Left ventricle myocardium inferior (tissue), 1 donor: Measurements from ENCODE around the gene HCFC1. TPM values are rescaled to one million over a fixed set of nuclear protein-coding genes. Genes with fewer than 3 reads are reported as not detected.

Experiments used
- DNase-seq: peaks from one replicate; pipeline ENCODE4 v3.0.0-alpha.2; 2020
- H3K27ac ChIP-seq: fragments of 200-600 bp; replicated peaks from 2 replicates; pipeline ENCODE4 v1.8.0; 2021
- H3K27me3 ChIP-seq: fragments of 200-600 bp; 2 replicates; pipeline ENCODE4 v1.8.0; 2021; ENCODE audit warnings: low read depth
- H3K36me3 ChIP-seq: fragments of 200-600 bp; 2 replicates; pipeline ENCODE4 v1.8.0; 2021
- H3K4me1 ChIP-seq: fragments of 200-600 bp; 2 replicates; pipeline ENCODE4 v1.8.0; 2021
- H3K4me3 ChIP-seq: fragments of 200-600 bp; 2 replicates; pipeline ENCODE4 v1.8.0; 2021; ENCODE audit warnings: mild to moderate bottlenecking, moderate library complexity
- H3K9me3 ChIP-seq: fragments of 200-600 bp; replicated peaks from 2 replicates; pipeline ENCODE4 v1.8.0; 2021
- intact Hi-C: fragments of 100-400 bp; cut with micrococcal nuclease; formaldehyde crosslinking; loops from one replicate; pipeline ENCODE4 v1.11.0; 2022
- long read RNA-seq: library from polyadenylated mRNA; unstranded; transcript quantifications from one replicate; pipeline ENCODE4 v2.0.0, GENCODE V29; 2021
- total RNA-seq: library from RNA; stranded (reverse); fragmentation: NEBNext Ultra II Directional; extraction: Animal tissue kit (Norgen Biotek cat#: 25700); gene quantifications from one replicate; pipeline ENCODE4 v1.2.1, GENCODE V29; 2021
- TF ChIP-seq, protein P1 (sequence below): fragments of 200-600 bp; IDR thresholded peaks from 2 replicates; pipeline ENCODE4 v1.8.0; 2021; ENCODE audit warnings: antibody characterized with exemption, mild to moderate bottlenecking, borderline replicate concordance
- donor health status: DM: no; HTN: yes; CAD: no; lungs with severe emphysema.

Gene HCFC1
- 28.4 TPM for total RNA-seq
- long read RNA-seq, partial matches to known transcripts, result 23 of 28 reads
- long read RNA-seq, other reads (novel, unspliced or antisense), result 5 of 28 reads

DNA sequence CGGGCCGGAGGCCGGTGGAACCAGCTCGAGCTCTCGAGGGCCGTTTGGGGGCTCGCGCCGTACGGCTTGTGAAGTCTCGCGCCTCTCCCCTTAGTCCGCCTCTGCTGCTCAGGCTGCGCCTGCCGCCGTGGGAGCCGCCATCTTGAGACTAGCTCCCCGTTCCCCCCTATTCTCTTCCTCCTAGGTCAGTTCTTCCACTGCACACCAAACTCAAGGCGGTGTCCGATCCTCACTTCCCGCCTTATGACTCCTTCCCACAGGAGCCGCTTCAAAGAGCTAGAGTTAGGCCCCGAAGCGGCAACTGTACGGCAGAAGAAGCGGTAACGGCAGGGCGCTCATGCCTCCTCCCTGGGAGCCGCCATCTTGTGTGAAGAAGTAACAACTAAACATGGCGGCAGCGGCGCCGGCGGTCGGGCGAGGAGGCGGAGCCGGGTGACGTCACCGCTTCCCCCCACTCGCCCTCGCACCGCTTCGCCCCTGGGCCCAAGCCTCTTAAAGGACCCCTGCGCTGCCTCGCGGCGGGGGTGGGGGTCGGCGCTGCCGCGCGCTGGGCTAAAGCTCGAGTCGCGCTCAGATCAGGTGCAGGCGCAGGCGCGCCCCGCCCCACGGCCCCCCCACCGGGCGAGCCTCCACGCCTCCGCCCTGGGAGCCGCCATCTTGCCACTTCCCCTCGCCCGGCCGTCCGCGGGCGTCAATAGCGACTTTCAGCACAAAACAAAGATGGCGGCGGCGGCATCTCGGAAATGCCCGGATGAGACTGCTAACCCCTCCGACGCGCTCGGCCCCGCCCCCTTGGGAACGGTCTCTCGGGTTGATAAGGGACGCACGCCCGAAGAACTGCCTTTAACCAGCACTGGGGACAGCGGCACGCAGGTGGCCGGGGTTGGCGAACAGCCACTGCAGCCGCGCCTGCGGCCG, at the start of gene HCFC1:
Gene HCFC1 (minus strand): TSS at position 369 of the 918 bp plus-strand sequence. CDS start 978 bp downstream, outside the sequence.
- peak; percentile 91 for DNase-seq
- no peaks in the 10 kb centered on the region for H3K27me3 ChIP-seq
- TF ChIP-seq, protein P1, sequence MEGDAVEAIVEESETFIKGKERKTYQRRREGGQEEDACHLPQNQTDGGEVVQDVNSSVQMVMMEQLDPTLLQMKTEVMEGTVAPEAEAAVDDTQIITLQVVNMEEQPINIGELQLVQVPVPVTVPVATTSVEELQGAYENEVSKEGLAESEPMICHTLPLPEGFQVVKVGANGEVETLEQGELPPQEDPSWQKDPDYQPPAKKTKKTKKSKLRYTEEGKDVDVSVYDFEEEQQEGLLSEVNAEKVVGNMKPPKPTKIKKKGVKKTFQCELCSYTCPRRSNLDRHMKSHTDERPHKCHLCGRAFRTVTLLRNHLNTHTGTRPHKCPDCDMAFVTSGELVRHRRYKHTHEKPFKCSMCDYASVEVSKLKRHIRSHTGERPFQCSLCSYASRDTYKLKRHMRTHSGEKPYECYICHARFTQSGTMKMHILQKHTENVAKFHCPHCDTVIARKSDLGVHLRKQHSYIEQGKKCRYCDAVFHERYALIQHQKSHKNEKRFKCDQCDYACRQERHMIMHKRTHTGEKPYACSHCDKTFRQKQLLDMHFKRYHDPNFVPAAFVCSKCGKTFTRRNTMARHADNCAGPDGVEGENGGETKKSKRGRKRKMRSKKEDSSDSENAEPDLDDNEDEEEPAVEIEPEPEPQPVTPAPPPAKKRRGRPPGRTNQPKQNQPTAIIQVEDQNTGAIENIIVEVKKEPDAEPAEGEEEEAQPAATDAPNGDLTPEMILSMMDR, result no peak
- no peaks in the 10 kb centered on the region for H3K36me3 ChIP-seq
- H3K27ac ChIP-seq, result peak within 1 kb of the TSS; percentile 99
- intact Hi-C loops, result no loop called here
- peak within 1 kb of the TSS; percentile 83 for H3K4me3 ChIP-seq
- H3K9me3 ChIP-seq, result no peaks in the 10 kb centered on the region
- peaks cover 50% of the 10 kb centered on the region for H3K4me1 ChIP-seq

DNA sequence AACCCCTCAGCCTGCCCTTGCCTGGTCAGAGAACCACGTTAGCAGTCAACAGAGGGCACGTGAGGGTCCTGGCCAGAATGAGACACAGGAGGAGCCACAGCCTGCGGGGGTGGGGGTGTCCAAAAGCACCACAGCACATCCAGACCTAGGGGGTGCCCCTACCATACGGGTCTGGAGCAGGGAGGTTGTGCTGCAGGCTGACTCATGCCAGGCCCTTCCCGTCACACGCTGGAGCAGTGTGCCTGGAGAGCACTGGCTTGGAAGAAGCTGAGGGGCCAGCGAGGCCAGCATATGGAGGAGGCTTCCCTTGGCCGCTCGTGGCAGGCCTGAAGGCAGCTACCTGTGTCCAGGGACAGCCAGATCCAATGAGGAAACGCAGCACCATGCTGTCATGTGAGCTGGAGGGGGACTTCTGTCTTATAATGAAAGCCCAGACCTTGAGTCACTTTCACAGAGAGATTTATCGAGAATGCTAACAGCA, 49.6 kb upstream of the HCFC1 start:
- TF ChIP-seq, protein P1, result no peak
- H3K36me3 ChIP-seq, result peaks cover 4% of the 10 kb centered on the region
- H3K27ac ChIP-seq, result peak overlapping the region; percentile 48
- no peak overlapping the region for H3K4me3 ChIP-seq
- intact Hi-C loops, result no loop called here
- no peaks in the 10 kb centered on the region for H3K27me3 ChIP-seq
- no peak for DNase-seq
- H3K4me1 ChIP-seq, result peaks cover 34% of the 10 kb centered on the region
- no peaks in the 10 kb centered on the region for H3K9me3 ChIP-seq

DNA sequence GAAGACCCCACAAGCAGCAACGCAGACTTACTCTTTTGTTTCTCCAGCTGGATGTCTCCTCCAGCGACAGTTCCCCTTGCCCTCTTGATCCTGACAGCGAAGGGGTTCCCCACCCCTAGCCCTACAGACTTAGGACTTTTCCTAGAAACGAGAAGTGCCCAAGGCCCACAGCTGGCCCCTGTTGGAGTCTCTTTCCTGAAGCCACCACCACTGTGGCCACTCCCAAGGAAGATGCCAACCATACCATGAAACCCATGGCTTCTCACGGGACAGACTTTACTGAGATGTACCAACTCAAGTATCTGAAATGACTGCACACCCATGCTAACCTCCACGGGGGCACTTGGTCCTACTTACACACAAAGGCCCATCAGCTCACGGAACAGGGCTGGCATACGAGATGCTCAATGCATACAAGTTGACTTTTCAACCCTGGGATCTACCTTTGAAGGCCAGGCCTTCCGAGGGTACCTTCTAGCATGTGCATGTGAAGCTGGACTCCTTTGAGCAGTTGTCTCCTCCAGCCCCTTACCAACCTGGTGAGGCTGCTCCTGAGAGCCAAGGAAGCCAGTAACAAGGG, 49.0 kb upstream of the HCFC1 start:
- Histone ChIP-seq H3K27ac (peak overlapping the region; percentile 92), H3K4me3 (peak overlapping the region; percentile 72), H3K4me1 (peaks cover 34% of the 10 kb centered on the region), H3K9me3 (no peaks in the 10 kb centered on the region), H3K36me3 (peaks cover 10% of the 10 kb centered on the region), H3K27me3 (no peaks in the 10 kb centered on the region)
- no peak for DNase-seq
- intact Hi-C loops, result no loop called here
- TF ChIP-seq, protein P1, result no peak

DNA sequence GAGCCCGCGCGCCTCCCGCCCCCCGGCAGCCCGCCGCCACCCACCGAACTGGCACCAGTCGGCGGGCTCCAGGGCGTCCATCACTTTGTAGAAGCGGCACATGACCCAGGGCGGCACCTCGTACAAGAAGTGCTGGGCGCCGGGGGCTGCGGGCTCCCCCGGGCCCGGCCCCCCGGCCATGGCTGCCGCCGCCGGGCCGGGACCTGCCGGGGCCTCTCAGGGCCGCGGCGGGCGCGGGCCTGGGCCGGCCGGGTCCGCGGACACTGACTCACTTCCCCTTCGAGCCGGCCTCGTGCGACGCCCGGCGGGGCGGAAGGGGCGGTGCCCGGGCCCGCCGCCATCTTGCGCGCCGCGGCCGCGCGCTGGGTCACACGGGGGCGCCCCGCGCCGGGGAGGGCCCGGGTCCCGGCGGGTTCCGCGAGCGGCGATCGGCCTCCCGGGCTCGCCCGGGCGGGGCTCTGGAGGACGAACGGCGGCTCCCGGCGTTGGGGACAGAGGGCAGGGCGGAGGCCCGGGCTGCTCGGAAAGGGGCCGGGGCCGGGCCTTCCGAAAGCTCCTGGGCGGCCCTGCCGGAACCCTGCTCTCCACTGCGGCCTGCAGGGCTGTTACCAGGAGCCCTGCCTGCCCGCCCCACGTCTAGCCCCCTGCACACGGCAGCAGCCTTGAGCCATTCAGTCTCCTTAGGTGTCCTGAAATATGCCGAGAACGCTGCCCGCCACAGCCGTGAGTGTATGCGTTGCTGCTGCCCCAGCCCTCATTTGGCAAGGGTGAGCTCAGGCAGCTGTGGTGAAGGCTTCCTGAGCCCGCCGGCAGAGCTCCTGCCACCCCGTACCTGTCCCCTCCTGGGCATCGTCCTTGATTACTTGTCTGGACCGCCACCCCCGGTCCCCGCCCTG, 48.3 kb upstream of the HCFC1 start, which contains the start of gene IRAK1:
Gene IRAK1 (minus strand): TSS at position 270 of the 896 bp plus-strand sequence. CDS start 90 bp downstream, at position 180.
- Histone ChIP-seq H3K9me3 (no peaks in the 10 kb centered on the region), H3K4me3 (peak within 1 kb of the TSS; percentile 72), H3K36me3 (peaks cover 10% of the 10 kb centered on the region), H3K4me1 (peaks cover 29% of the 10 kb centered on the region), H3K27me3 (no peaks in the 10 kb centered on the region), H3K27ac (peak within 1 kb of the TSS; percentile 92)
- TF ChIP-seq, protein P1, result no peak
- DNase-seq, result peak; percentile 52
- intact Hi-C loops, result no loop called here
